ENCODE data around the gene PIGK.

Gene PIGK

GRCh38 chr1:77057994-77058585 lies 161.1 kb downstream of the PIGK start:
- H3K4me3 ChIP-seq (ENCODE audit: control insufficient read depth, low read depth, low read length) = no peak overlapping the region
- DNase-seq (ENCODE audit: low read depth) = no peak
- no peak for TF ChIP-seq CTCF (conservative IDR thresholded peaks at IDR 0.05; ENCODE audit: control insufficient read depth, insufficient read depth, low read depth, low read length)

DNA sequence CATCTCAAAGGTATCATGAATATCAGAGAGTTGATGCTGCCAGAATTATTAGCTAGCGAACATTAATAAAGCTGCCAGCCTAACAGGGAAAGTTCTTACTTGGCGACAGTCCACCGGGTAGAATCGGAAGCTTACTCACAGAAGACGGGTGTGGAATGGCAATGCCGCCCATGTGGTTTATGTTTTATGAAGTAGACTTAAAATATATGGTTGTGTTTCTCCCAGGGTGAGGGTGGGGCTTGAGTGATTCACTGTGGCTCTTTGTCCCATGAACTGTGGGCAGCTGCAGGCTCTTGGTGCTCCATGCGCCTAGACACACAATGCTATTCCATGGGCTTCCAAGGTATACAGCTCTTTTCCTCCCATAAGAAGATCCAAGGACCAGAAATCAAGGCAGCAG lies 162.7 kb downstream of the PIGK start:
- no peak for DNase-seq (ENCODE audit: low read depth)
- no peak overlapping the region for H3K4me3 ChIP-seq (ENCODE audit: control insufficient read depth, low read depth, low read length)
- TF ChIP-seq CTCF (conservative IDR thresholded peaks at IDR 0.05; ENCODE audit: control insufficient read depth, insufficient read depth, low read depth, low read length) = no peak

DNA sequence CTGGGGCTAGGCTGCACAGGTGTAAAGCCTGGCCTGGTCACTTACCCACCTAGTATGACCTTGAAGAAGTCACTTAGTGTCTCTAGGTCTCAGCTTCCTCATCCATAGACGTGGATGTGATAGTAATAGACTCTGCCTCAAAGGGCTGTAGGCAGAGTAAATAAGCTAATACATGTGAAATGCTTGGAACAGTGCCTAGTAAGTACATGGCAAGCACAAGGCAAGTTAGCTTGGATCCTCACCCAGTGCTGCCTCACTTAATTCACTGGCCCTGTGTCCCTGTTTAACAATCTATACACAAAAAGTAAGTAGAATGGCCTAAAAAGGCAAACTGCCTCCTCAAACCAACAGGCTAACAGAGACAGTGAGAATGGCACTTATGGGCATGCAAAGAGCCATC lies 167.8 kb downstream of the PIGK start:
- no peak overlapping the region for H3K4me3 ChIP-seq (ENCODE audit: control insufficient read depth, low read depth, low read length)
- no peak for TF ChIP-seq CTCF (conservative IDR thresholded peaks at IDR 0.05; ENCODE audit: control insufficient read depth, insufficient read depth, low read depth, low read length)
- DNase-seq (ENCODE audit: low read depth) = no peak

DNA sequence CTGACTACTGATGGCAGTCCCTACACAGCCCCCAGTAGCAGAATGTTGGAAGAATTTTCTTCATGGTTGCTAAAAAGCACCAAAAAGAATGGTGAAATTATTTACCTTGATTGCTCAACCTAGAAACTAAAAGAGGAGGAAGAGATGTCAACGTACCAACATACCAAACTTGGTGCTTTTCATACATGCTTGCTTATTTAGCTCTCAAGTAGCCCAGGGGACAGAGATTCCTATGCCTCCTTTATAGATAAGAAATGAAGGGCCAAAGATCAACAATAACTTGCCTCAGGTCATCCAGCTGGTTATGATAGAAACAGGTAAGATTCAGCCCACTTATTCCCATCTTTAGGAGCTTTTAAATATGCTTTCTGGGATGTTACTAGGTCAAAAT lies 170.6 kb downstream of the PIGK start:
- TF ChIP-seq CTCF (conservative IDR thresholded peaks at IDR 0.05; ENCODE audit: control insufficient read depth, insufficient read depth, low read depth, low read length) = no peak
- H3K4me3 ChIP-seq (ENCODE audit: control insufficient read depth, low read depth, low read length) = no peak overlapping the region
- no peak for DNase-seq (ENCODE audit: low read depth)

DNA sequence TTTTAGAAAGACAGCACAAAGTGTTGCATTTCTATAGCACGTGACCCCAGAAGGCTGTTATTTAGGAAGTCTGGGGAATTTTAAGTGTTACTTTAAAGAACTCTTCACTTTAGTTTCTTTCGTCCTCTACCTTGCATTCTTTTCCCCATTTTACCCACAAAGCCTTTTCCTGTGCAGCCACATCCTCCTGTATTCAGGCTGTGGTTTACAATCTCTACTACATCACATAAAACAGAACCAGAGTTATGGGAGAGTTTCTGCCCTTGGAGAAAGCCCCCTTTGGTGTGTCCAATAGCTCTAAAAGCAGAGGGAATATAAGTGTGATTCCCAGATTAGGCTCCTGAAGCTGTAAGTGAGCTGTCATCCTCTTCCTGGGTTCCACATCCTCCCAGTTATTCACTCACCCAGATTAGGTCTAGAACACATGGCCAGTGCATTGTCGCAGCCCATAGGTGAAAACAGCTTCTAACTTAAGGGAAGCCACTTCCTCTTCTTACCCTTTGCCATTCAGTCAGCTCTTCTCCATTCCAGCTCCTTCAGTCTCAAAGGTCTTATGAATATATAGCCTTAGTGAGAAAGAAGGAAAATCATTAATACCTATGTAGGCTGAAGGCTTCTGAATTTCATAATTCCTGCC lies 171.1 kb downstream of the PIGK start:
- no peak for DNase-seq (ENCODE audit: low read depth)
- no peak for TF ChIP-seq CTCF (conservative IDR thresholded peaks at IDR 0.05; ENCODE audit: control insufficient read depth, insufficient read depth, low read depth, low read length)
- no peak overlapping the region for H3K4me3 ChIP-seq (ENCODE audit: control insufficient read depth, low read depth, low read length)

DNA sequence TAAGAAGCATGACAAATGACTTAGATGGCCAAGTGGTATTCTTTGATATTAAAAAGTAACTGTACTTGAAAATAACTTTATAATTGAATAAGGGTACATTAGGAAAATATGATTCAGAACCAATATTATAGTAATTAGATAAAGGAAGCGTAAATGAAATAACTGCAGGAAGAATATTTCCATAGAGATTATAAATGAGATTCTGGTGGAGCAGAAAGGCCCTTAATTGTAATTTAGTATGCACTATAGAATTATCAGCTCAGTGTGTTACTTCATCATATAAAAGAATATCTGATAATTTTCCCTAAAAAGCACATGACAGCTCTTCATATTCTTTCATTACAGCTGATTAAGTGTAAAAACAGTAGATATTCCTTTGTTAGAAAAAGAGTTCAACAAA lies 171.7 kb downstream of the PIGK start:
- no peak for DNase-seq (ENCODE audit: low read depth)
- TF ChIP-seq CTCF (conservative IDR thresholded peaks at IDR 0.05; ENCODE audit: control insufficient read depth, insufficient read depth, low read depth, low read length) = no peak
- H3K4me3 ChIP-seq (ENCODE audit: control insufficient read depth, low read depth, low read length) = no peak overlapping the region

Data from fibroblast of mammary gland (primary cell).